NCI-H1417 (cell line): ENCODE results near the gene MCF2L2.
A peak's percentile ranks its signal among the peaks of the same experiment; 100 is the strongest.

Experiments used
- DNase-seq, 3 experiments: peaks; one replicate each; lab custom pipeline; 2025; lab: John Stamatoyannopoulos, UW

MCF2L2 gene

GRCh38 chr3:183327343-183327742 lies 101.1 kb downstream of the MCF2L2 start:
- no peak for DNase-seq

GRCh38 chr3:183324083-183324482 lies 104.3 kb downstream of the MCF2L2 start:
- DNase-seq, result no peak

- no peak for DNase-seq
Observed at GRCh38 chr3:183319371-183319770, 109.0 kb downstream of the MCF2L2 start.

- DNase-seq, result no peak
Observed at GRCh38 chr3:183318877-183319276, 109.5 kb downstream of the MCF2L2 start.

- no peak for DNase-seq
Observed at GRCh38 chr3:183317886-183318865, 110.2 kb downstream of the MCF2L2 start.

GRCh38 chr3:183317271-183317670 lies 111.1 kb downstream of the MCF2L2 start:
- no peak for DNase-seq

GRCh38 chr3:183315739-183316138 lies 112.7 kb downstream of the MCF2L2 start:
- no peak for DNase-seq

GRCh38 chr3:183313764-183314163 lies 114.7 kb downstream of the MCF2L2 start:
- DNase-seq, result peak in 1 of 3 experiments; percentile 34

GRCh38 chr3:183313351-183313750 lies 115.1 kb downstream of the MCF2L2 start:
- DNase-seq, result no peak

- DNase-seq, result no peak
Observed at GRCh38 chr3:183312433-183312832, 116.0 kb downstream of the MCF2L2 start.

- DNase-seq, result no peak
Observed at GRCh38 chr3:183310936-183311335, 117.5 kb downstream of the MCF2L2 start.

GRCh38 chr3:183309276-183309675 lies 119.1 kb downstream of the MCF2L2 start:
- no peak for DNase-seq

GRCh38 chr3:183308751-183309150 lies 119.7 kb downstream of the MCF2L2 start:
- DNase-seq, result no peak

GRCh38 chr3:183307749-183308148 lies 120.7 kb downstream of the MCF2L2 start:
- DNase-seq, result no peak

- no peak for DNase-seq
Observed at GRCh38 chr3:183306798-183307671, 121.4 kb downstream of the MCF2L2 start.

GRCh38 chr3:183303690-183304089 lies 124.7 kb downstream of the MCF2L2 start:
- peak in 2 of 3 experiments; percentile 12 to 33 for DNase-seq

GRCh38 chr3:183301937-183302580 lies 126.4 kb downstream of the MCF2L2 start:
- no peak for DNase-seq

- no peak for DNase-seq
Observed at GRCh38 chr3:183300996-183301562, 127.3 kb downstream of the MCF2L2 start.

- no peak for DNase-seq
Observed at GRCh38 chr3:183299976-183300375, 128.4 kb downstream of the MCF2L2 start.

- peak in 2 of 3 experiments; percentile 82 to 87 for DNase-seq
Observed at GRCh38 chr3:183298701-183299153, 129.7 kb downstream of the MCF2L2 start.

GRCh38 chr3:183296944-183297343 lies 131.5 kb downstream of the MCF2L2 start:
- DNase-seq, result no peak

- DNase-seq, result no peak
Observed at GRCh38 chr3:183295211-183295610, 133.2 kb downstream of the MCF2L2 start.
